Progenitor cell of endocrine pancreas (in vitro differentiated cells): ENCODE results near the gene TBC1D4. TPM values are rescaled to one million over a fixed set of nuclear protein-coding genes. Genes with fewer than 3 reads are reported as not detected.

Experiments
- DNase-seq: peaks from one replicate; pipeline ENCODE4 v3.0.0; 2021; ENCODE audit warnings: low spot score; ENCODE audit not compliant: unreplicated experiment
- H3K27ac Mint-ChIP-seq: 2 replicates; pipeline ENCODE4 v1.8.0; 2021; ENCODE audit warnings: mild to moderate bottlenecking, moderate library complexity, mixed read lengths
- H3K27me3 Mint-ChIP-seq: 2 replicates; pipeline ENCODE4 v1.8.0; 2021; ENCODE audit warnings: mixed read lengths
- H3K36me3 Mint-ChIP-seq: 2 replicates; pipeline ENCODE4 v1.8.0; 2022; ENCODE audit warnings: mixed read lengths; ENCODE audit not compliant: insufficient read depth
- H3K4me1 Mint-ChIP-seq: 2 replicates; pipeline ENCODE4 v1.8.0; 2021; ENCODE audit warnings: low read depth, mixed read lengths
- H3K4me3 Mint-ChIP-seq: 2 replicates; pipeline ENCODE4 v1.8.0; 2021; ENCODE audit warnings: low read depth, mild to moderate bottlenecking, moderate library complexity, mixed read lengths
- H3K9me3 Mint-ChIP-seq: 2 replicates; pipeline ENCODE4 v1.8.0; 2021; ENCODE audit warnings: low read depth, mixed read lengths
- total RNA-seq: library from RNA; stranded (reverse); gene quantifications from 2 replicates; pipeline ENCODE4 v1.2.1, GENCODE V29; 2021
- TF ChIP-seq, protein P1 (sequence below): fragments of 200-600 bp; sonication (generic); IDR thresholded peaks from one replicate; pipeline ENCODE4 v1.5.0; 2021; ENCODE audit warnings: antibody characterized with exemption, mild to moderate bottlenecking; ENCODE audit not compliant: unreplicated experiment

TBC1D4 gene
- total RNA-seq, 1 donor from 2014 or later, result 13.7 TPM

GRCh38 chr13:75514080-75514995 lies 32.4 kb upstream of the TBC1D4 start:
- H3K4me1 Mint-ChIP-seq, result no peaks in the 10 kb centered on the region
- peaks cover 3% of the 10 kb centered on the region for H3K9me3 Mint-ChIP-seq
- H3K4me3 Mint-ChIP-seq, result no peak overlapping the region
- no peak for DNase-seq
- H3K36me3 Mint-ChIP-seq, result no peaks in the 10 kb centered on the region
- TF ChIP-seq, protein P1, sequence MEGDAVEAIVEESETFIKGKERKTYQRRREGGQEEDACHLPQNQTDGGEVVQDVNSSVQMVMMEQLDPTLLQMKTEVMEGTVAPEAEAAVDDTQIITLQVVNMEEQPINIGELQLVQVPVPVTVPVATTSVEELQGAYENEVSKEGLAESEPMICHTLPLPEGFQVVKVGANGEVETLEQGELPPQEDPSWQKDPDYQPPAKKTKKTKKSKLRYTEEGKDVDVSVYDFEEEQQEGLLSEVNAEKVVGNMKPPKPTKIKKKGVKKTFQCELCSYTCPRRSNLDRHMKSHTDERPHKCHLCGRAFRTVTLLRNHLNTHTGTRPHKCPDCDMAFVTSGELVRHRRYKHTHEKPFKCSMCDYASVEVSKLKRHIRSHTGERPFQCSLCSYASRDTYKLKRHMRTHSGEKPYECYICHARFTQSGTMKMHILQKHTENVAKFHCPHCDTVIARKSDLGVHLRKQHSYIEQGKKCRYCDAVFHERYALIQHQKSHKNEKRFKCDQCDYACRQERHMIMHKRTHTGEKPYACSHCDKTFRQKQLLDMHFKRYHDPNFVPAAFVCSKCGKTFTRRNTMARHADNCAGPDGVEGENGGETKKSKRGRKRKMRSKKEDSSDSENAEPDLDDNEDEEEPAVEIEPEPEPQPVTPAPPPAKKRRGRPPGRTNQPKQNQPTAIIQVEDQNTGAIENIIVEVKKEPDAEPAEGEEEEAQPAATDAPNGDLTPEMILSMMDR, result no peak
- H3K27me3 Mint-ChIP-seq, result no peaks in the 10 kb centered on the region
- H3K27ac Mint-ChIP-seq, result no peak overlapping the region

DNA sequence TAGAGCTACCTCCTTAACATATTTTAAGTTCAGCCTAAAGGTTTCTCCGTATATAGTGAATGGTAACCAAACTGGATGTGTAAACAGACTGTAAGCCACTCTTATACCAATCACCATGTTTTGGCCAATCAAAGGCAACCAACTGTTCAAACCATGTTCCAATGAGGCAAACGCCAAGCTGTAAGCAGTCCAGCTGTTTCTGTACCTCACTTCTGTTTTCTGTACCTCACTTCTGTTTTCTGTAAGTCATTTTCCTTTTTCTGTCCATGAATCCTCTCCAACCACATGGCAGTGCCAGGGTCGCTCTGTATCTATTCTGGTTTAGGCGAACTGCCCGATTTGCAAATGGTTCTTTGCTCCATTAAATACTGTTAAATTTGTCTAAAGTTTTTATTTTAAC lies 31.3 kb upstream of the TBC1D4 start:
- Mint-ChIP-seq H3K36me3 (no peaks in the 10 kb centered on the region), H3K27ac (no peak overlapping the region), H3K4me1 (no peaks in the 10 kb centered on the region), H3K9me3 (no peaks in the 10 kb centered on the region), H3K27me3 (no peaks in the 10 kb centered on the region), H3K4me3 (no peak overlapping the region)
- DNase-seq, result no peak
- TF ChIP-seq, protein P1, result no peak

GRCh38 chr13:75512253-75512652 lies 30.3 kb upstream of the TBC1D4 start:
- H3K36me3 Mint-ChIP-seq, result no peaks in the 10 kb centered on the region
- no peaks in the 10 kb centered on the region for H3K9me3 Mint-ChIP-seq
- H3K4me3 Mint-ChIP-seq, result no peak overlapping the region
- H3K27ac Mint-ChIP-seq, result no peak overlapping the region
- H3K27me3 Mint-ChIP-seq, result no peaks in the 10 kb centered on the region
- TF ChIP-seq, protein P1, result no peak
- H3K4me1 Mint-ChIP-seq, result no peaks in the 10 kb centered on the region
- no peak for DNase-seq

- DNase-seq, result no peak
- TF ChIP-seq, protein P1, result no peak
- Mint-ChIP-seq H3K4me3 (no peak overlapping the region), H3K36me3 (no peaks in the 10 kb centered on the region), H3K4me1 (no peaks in the 10 kb centered on the region), H3K27ac (no peak overlapping the region), H3K27me3 (no peaks in the 10 kb centered on the region), H3K9me3 (no peaks in the 10 kb centered on the region)
Measured at GRCh38 chr13:75511051-75511625, 29.2 kb upstream of the TBC1D4 start.

- H3K27me3 Mint-ChIP-seq, result no peaks in the 10 kb centered on the region
- H3K27ac Mint-ChIP-seq, result no peak overlapping the region
- no peaks in the 10 kb centered on the region for H3K9me3 Mint-ChIP-seq
- no peak overlapping the region for H3K4me3 Mint-ChIP-seq
- TF ChIP-seq, protein P1, result no peak
- no peak for DNase-seq
- H3K36me3 Mint-ChIP-seq, result no peaks in the 10 kb centered on the region
- no peaks in the 10 kb centered on the region for H3K4me1 Mint-ChIP-seq
Measured at GRCh38 chr13:75508002-75508548, 26.1 kb upstream of the TBC1D4 start.
